Natural killer cell (primary cell): Measurements from ENCODE around the gene PTPRA. TPM values are rescaled to one million over a fixed set of nuclear protein-coding genes. Genes with fewer than 3 reads are reported as not detected.

Experiments
- ATAC-seq, 3 donors: fragments of 150-1000 bp in 2 of 3; fragments of 200-7000 bp in 1 of 3; cut with Tn5 transposase; 1 replicate in 1 of 3; 2 replicates in 2 of 3; pipeline ENCODE4 v1.10.0; 2021; ENCODE audit warnings: mild to moderate bottlenecking in 2 of 3, moderate library complexity in 2 of 3
- DNase-seq, 2 donors: peaks; one replicate each; pipeline versions ENCODE4 v3.0.0 to v3.0.0-alpha.2; 2013 to 2021; ENCODE audit warnings: mixed read lengths in 1 of 2
- H3K27ac ChIP-seq: one replicate; pipeline ENCODE4 v1.5.1; 2013; ENCODE audit warnings: mild to moderate bottlenecking, low read length
- H3K27me3 ChIP-seq: one replicate; pipeline ENCODE4 v1.6.1; 2013; ENCODE audit warnings: low read length; ENCODE audit not compliant: control insufficient read depth, insufficient read depth
- H3K36me3 ChIP-seq: one replicate; pipeline ENCODE4 v1.6.1; 2013; ENCODE audit warnings: low read length; ENCODE audit not compliant: control insufficient read depth, insufficient read depth
- H3K4me1 ChIP-seq: one replicate; pipeline ENCODE4 v1.6.1; 2013; ENCODE audit warnings: low read length; ENCODE audit not compliant: control insufficient read depth, insufficient read depth
- H3K4me3 ChIP-seq: one replicate; pipeline ENCODE4 v1.5.1; 2013; ENCODE audit warnings: low read length
- H3K9me3 ChIP-seq: one replicate; pipeline ENCODE4 v1.6.1; 2013; ENCODE audit warnings: low read length; ENCODE audit not compliant: control insufficient read depth, insufficient read depth
- H3K27ac Mint-ChIP-seq, 2 donors: one replicate each; pipeline ENCODE4 v1.8.0; 2022; ENCODE audit warnings: mild to moderate bottlenecking in 2 of 2, mixed read lengths in 2 of 2, moderate library complexity in 1 of 2
- H3K27me3 Mint-ChIP-seq, 2 donors: one replicate each; pipeline ENCODE4 v1.8.0; 2022; ENCODE audit warnings: low read depth in 2 of 2, mixed read lengths in 2 of 2
- H3K36me3 Mint-ChIP-seq: one replicate; pipeline ENCODE4 v1.8.0; 2022; ENCODE audit warnings: mixed read lengths
- H3K4me1 Mint-ChIP-seq, 2 donors: one replicate each; pipeline ENCODE4 v1.8.0; 2022; ENCODE audit warnings: mixed read lengths in 2 of 2
- H3K4me3 Mint-ChIP-seq: one replicate; pipeline ENCODE4 v1.8.0; 2022; ENCODE audit warnings: mild to moderate bottlenecking, moderate library complexity, mixed read lengths
- H3K9me3 Mint-ChIP-seq, 2 donors: one replicate each; pipeline ENCODE4 v1.8.0; 2022; ENCODE audit warnings: mixed read lengths in 2 of 2
- WGBS: methylation state at CpG from one replicate; pipeline ENCODE4 v1.1.7; 2013; ENCODE audit warnings: missing lambda C conversion rate; ENCODE audit not compliant: insufficient coverage; 5-methylcytosine and 5-hydroxymethylcytosine counted together
- intact Hi-C: fragments of 100-400 bp; cut with micrococcal nuclease; formaldehyde crosslinking; loops from one replicate; pipeline ENCODE4 v1.14.2; 2022
- total RNA-seq, 4 donors: library from RNA; stranded (reverse); fragments of 120-200 nt in 1 of 4; gene quantifications; one replicate each; pipeline versions ENCODE4 v1.2.3 to v1.2.4, GENCODE V29; 2013 to 2022
- TF ChIP-seq, protein P1 (sequence below): fragments of 200-600 bp; IDR thresholded peaks from one replicate; pipeline ENCODE4 v1.8.0; 2022; ENCODE audit warnings: antibody characterized with exemption

PTPRA gene
- total RNA-seq, 3 donors from 2014 or later (not counting 1 experiment from before 2014, with no cell fraction given) = 125 to 172 (median 141) TPM

DNA sequence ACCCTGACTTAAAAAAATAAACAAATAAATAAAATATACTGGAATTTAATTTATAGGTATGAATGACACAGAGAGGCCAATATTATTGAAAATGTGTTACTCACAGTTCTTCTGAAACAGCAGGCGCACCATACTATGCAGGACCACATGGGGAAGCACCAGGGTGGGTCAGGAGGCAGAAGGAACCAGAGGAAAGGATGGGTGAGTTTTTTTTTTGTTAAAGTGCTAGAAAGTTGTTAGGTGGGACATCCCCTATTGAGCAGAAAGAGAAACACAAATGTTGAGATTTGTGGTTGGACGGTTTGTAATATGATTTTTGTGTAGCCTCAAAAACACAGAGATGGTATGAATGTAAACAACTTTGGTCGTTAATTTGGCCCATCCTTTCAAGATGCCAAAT lies 26.0 kb downstream of the PTPRA start:
- H3K36me3 ChIP-seq = no peaks in the 10 kb centered on the region
- DNase-seq (peak in 1 of 2 donors; percentile 10), ATAC-seq (peak; percentile 66 to 85 (median 80))
- H3K27me3 Mint-ChIP-seq = no peaks in the 10 kb centered on the region
- peak overlapping the region in 1 of 2 donors; percentile 80 for H3K27ac Mint-ChIP-seq
- no peak overlapping the region for H3K4me3 ChIP-seq
- no peaks in the 10 kb centered on the region for H3K9me3 Mint-ChIP-seq
- no peaks in the 10 kb centered on the region for H3K27me3 ChIP-seq
- H3K4me3 Mint-ChIP-seq = no peak overlapping the region
- H3K4me1 Mint-ChIP-seq = peaks cover 63% of the 10 kb centered on the region in 2 donors
- H3K4me1 ChIP-seq = peaks cover 17% of the 10 kb centered on the region
- no peaks in the 10 kb centered on the region for H3K9me3 ChIP-seq
- WGBS = 52% methylated on average over 2 of the region's 3 CpGs
- no peak overlapping the region for H3K27ac ChIP-seq
- intact Hi-C loops = no loop called here
- TF ChIP-seq, protein P1, sequence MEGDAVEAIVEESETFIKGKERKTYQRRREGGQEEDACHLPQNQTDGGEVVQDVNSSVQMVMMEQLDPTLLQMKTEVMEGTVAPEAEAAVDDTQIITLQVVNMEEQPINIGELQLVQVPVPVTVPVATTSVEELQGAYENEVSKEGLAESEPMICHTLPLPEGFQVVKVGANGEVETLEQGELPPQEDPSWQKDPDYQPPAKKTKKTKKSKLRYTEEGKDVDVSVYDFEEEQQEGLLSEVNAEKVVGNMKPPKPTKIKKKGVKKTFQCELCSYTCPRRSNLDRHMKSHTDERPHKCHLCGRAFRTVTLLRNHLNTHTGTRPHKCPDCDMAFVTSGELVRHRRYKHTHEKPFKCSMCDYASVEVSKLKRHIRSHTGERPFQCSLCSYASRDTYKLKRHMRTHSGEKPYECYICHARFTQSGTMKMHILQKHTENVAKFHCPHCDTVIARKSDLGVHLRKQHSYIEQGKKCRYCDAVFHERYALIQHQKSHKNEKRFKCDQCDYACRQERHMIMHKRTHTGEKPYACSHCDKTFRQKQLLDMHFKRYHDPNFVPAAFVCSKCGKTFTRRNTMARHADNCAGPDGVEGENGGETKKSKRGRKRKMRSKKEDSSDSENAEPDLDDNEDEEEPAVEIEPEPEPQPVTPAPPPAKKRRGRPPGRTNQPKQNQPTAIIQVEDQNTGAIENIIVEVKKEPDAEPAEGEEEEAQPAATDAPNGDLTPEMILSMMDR = no peak
- H3K36me3 Mint-ChIP-seq = no peaks in the 10 kb centered on the region

DNA sequence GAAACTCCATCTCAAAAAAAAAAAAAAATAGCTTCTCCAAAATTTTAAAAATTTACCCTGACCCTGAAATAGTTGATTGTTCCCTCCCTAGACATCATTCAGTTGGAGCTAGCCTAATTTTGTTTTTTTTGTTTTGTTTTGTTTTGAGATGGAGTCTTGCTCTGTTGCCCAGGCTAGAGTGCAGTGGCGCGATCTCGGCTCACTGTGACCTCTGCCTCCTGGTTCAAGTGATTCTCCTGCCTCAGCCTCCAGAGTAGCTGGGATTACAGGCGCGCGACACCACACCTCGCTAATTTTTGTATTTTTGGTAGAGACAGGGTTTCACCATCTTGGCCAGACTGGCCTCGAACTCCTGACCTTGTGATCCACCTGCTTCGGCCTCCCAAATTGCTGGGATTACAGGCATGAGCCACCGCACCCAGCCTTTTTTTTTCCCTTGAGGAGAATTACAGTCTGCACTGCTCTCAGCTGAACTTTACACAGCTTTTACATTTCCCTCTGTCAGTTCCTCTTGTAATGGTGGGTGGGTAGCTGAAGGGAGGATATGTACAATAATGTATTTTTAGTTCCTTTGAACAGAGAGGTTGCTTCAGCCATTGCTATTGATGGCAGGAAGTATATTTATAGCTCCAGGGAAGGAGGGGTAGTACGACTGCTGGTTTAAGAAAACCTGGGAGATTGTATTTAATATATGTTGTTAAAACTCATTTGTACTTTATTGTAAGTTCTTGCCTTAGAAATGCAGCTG lies 27.7 kb downstream of the PTPRA start:
- H3K9me3 Mint-ChIP-seq = no peaks in the 10 kb centered on the region

DNA sequence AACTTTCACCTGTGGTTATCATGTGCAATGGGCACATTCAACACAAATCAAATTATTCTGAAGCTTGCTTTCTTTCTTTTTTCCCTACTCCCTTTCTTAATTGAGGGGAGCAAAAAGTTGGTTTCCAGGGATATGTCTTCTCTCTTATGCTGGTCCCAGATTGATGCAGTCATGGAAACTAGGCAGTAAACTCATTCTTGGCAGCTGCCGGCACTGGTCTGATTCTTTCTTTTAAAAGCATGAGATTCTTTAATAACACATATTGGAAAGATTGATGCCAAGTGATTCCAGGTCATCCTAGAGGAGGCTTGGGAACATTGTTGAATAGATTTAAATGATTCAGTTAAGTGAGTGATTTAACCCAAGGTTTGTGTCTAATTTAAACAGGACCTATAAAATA lies 29.0 kb downstream of the PTPRA start:
- Mint-ChIP-seq H3K9me3 (no peaks in the 10 kb centered on the region), H3K36me3 (no peaks in the 10 kb centered on the region), H3K4me3 (no peak overlapping the region), H3K27me3 (no peaks in the 10 kb centered on the region), H3K4me1 (peaks cover 50 to 60% of the 10 kb centered on the region in 2 donors), H3K27ac (peak overlapping the region; percentile 58 to 80)
- intact Hi-C loops = no loop called here
- 0% methylated on average over 1 of the region's 1 CpG for WGBS
- H3K27me3 ChIP-seq = no peaks in the 10 kb centered on the region
- H3K4me3 ChIP-seq = no peak overlapping the region
- DNase-seq (no peak), ATAC-seq (no peak)
- peaks cover 17% of the 10 kb centered on the region for H3K4me1 ChIP-seq
- H3K9me3 ChIP-seq = no peaks in the 10 kb centered on the region
- H3K36me3 ChIP-seq = no peaks in the 10 kb centered on the region
- no peak overlapping the region for H3K27ac ChIP-seq
- TF ChIP-seq, protein P1 = no peak

More for the DNA sequence above, 27.7 kb downstream of the PTPRA start:
- no peak overlapping the region for H3K4me3 ChIP-seq
- H3K9me3 ChIP-seq = no peaks in the 10 kb centered on the region
- H3K36me3 Mint-ChIP-seq = no peaks in the 10 kb centered on the region
- no peak overlapping the region for H3K27ac ChIP-seq
- intact Hi-C loops = no loop called here
- peaks cover 61 to 69% of the 10 kb centered on the region in 2 donors for H3K4me1 Mint-ChIP-seq
- H3K4me3 Mint-ChIP-seq = peak overlapping the region; percentile 9
- TF ChIP-seq, protein P1 = no peak
- peak overlapping the region; percentile 58 to 80 for H3K27ac Mint-ChIP-seq
- H3K4me1 ChIP-seq = peaks cover 17% of the 10 kb centered on the region
- DNase-seq = peak in 1 of 2 donors; percentile 14
- H3K36me3 ChIP-seq = no peaks in the 10 kb centered on the region
- 71% methylated on average over 11 of the region's 11 CpGs for WGBS
- ATAC-seq = peak in 1 of 3 donors; percentile 35
- no peaks in the 10 kb centered on the region for H3K27me3 Mint-ChIP-seq
- H3K27me3 ChIP-seq = no peaks in the 10 kb centered on the region
